Stomach (tissue), 4 donors: Measurements from ENCODE around the gene NDUFS1.

Experiments used
- CTCF ChIP-seq, 7 experiments: fragments of 450-650 bp in 4 of 7; fragments of 200-600 bp in 3 of 7; sonication (generic) in 3 of 7; IDR thresholded peaks; one replicate each; pipeline ENCODE4 v1.5.1; 2016 to 2019; ENCODE audit warnings: antibody characterized with exemption in 7 of 7, control low read depth in 2 of 7, mild to moderate bottlenecking in 1 of 7
- POLR2A ChIP-seq, 4 donors: fragments of 450-650 bp; IDR thresholded peaks; one replicate each; pipeline ENCODE4 v1.6.1; 2016; ENCODE audit warnings: antibody characterized with exemption in 4 of 4, control low read depth in 2 of 4, mild to moderate bottlenecking in 1 of 4, moderate library complexity in 1 of 4

DNA sequence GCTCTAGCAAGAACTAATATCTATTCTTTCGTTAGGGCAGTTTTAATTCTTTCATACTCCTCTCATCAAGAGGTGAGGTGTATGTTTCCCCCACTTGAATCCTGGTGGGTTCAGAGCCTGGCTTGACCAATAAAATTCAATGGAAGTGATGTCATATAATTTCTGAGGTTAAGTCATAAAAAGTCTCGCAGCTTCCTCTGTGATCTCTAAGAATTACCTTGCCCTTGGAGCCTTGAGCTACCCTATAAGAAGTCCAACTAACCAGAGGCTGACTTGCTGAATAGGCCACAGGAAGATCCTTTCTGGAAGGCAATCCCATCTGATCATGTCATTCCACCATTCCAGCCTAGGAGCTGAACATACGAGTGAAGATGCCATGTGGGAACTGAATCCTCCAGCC is 47.1 kb downstream of the NDUFS1 start:
- TF ChIP-seq POLR2A (IDR thresholded peaks at IDR 0.05) (no peak), CTCF (IDR thresholded peaks at IDR 0.05) (no peak)
